Left renal pelvis (tissue), 4 donors: Measurements from ENCODE around the gene TM4SF4. TPM values are rescaled to one million over a fixed set of nuclear protein-coding genes. Genes with fewer than 3 reads are reported as not detected.

Source experiments
- DNase-seq, 4 donors: peaks; one replicate each; pipeline ENCODE4 v3.0.0-alpha.2; 2013; ENCODE audit warnings: low read depth in 4 of 4, low spot score in 3 of 4
- polyA plus RNA-seq, 4 donors: library from polyadenylated mRNA; unstranded; fragments of 120-200 nt; gene quantifications; one replicate each; pipeline ENCODE4 v1.2.1, GENCODE V29; 2013; ENCODE audit not compliant: insufficient read length in 4 of 4

TM4SF4 gene
- polyA plus RNA-seq, 4 donors = 0.76 to 2.8 (median 2.6) TPM

- DNase-seq = peak in 1 of 4 donors; percentile 65
Measured at GRCh38 chr3:149480326-149481017, 6.0 kb downstream of the TM4SF4 start.

DNA sequence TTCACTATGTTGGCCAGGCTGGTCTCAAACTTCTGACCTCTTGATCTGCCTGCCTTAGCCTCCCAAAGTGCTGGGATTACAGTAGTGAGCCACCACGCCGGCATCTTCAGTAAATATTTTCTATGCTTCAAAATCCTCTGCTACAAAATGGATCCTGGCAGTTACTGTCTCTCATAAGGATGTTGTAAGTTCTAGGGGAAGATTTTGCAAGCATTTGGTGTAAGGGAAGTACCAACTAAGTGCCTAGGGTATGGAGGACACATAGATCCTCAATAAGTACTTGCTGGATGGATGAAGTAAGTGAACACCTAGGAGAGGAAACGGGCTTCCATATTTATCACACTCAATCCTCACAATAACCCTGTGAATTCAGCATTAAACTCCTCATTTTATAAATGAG lies 6.6 kb downstream of the TM4SF4 start:
- DNase-seq = no peak

DNA sequence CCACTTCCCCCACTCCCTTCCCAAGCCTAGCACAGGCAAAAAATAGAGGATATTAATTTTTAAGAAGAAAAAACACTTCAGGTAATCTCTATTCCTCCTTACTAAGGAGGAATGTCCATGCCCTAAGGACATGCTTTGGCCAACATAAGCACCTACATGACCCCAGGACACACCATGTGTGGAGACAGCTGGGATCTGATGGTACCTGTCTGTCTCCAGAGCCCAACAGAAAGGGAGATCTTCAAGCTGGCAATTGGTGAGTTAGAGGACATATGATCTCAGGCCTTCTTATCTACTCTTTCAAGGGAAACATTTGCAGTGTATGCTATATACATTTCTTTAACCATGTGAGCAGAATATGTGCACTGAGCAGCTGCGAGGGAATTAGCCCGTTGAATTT lies 7.0 kb downstream of the TM4SF4 start:
- no peak for DNase-seq

GRCh38 chr3:149486726-149487125 lies 12.2 kb downstream of the TM4SF4 start:
- no peak for DNase-seq

DNA sequence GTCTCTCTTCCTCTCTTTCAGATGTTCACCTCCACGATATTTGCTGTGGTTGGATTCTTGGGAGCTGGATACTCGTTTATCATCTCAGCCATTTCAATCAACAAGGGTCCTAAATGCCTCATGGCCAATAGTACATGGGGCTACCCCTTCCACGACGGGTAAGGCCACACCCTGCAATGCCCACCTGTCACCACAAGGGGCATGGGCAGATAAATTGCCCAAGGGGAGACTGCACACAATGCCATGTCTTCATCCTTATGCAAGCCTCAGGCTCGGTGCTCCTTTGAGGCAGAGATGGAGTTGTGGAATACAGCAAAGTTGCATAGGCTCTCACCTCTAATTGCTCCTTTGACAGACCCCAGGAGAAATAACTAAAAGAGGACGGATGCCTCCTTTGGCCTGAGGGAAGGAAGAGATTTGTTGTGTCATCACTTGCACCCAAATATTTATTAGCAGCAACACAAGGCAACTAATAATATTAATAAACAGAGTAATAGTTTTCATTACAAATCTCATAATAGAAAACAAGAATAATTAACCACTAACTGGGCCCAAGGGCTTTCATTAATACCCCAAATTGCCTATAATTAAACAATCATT lies 13.2 kb downstream of the TM4SF4 start:
- DNase-seq = no peak

DNA sequence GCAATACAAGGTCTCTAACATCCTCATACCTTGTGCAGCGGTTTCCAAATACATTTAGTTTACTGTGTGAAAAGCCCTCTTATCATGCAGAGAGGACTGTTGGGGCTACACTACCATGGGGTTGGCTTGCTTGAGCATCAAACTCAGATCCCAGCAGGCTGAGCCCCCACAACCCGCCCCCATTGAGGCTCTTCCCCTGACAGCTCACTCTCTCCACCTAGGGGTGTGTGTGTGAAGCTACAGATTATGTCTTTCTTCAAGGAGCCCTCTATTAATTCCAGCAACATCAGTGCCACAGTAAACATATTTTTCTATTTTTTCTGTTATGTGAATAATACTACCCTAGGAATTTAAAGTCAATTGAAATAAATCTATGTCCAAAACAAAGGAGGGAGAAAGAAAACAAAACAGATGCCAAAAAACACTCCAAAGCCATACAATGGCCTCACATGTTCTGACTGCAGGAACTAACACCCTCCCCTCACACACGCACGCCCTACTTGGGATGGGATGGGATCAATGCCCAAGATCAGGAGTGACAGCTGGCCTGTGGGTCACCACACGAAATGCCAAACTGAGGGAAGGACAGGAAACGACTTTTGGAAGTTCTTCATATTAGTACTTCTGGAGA lies 14.7 kb downstream of the TM4SF4 start:
- DNase-seq = no peak

GRCh38 chr3:149490260-149490971 lies 15.9 kb downstream of the TM4SF4 start:
- DNase-seq = no peak

- no peak for DNase-seq
Measured at GRCh38 chr3:149493315-149494021, 19.0 kb downstream of the TM4SF4 start.

- peak in 2 of 4 donors; percentile 40 to 53 for DNase-seq
Measured at GRCh38 chr3:149494022-149494758, 19.7 kb downstream of the TM4SF4 start.

DNA sequence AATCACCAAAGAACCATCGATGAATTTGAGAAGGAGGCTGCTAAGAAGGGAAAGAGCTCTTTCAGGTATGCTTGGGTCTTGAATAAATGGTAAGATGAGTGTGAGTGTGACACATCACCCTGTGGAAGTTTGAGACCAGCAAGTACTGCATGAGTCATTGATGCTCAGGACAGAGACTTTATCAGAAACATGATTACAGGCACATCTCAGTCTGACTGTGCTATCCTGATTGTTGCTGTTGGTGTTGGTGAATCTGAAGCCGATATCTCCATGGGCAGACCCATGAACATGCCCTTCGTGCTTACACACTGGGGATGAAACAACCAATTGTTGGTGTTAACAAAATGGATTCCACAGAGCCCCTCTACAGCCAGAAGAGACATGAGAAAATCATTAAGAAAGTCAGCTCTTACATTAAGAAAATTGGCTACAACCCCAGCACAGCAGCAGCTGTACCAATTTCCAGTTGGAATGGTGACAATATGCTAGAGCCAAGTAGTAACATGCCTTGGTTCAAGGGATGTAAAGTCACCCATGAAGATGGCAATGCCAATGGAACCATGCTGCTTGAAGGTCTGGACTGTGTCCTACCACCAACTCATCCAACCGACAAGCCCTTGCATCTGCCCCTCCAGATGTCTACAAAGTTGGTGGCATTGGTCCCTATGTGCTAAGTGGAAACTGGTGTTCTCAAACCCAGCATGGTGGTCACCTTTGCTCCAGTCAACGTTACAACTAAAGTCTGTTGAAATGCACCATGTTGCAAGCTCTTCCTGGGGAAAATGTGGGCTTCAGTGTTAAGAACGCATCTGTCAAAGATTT lies 20.5 kb downstream of the TM4SF4 start:
- DNase-seq = no peak

GRCh38 chr3:149495581-149496125 lies 21.2 kb downstream of the TM4SF4 start:
- no peak for DNase-seq

DNA sequence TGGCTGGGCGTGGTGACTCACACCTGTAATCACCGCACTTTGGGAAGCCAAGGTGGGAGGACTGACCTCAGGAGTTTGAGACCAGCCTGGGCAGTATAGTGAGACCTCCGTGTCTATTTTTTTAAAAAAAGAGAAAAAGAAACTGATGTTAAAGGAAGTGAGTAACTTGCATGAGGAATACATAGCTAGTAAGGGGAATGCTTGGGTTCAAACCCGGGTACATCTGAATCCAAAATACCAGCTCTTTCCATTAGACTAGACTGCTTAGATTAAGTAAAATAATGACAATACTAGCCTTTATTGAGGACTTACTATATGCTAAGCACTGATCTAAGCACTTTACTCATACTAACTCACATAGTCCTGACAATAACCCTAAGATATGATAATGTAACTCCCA lies 22.4 kb downstream of the TM4SF4 start:
- no peak for DNase-seq

- no peak for DNase-seq
Measured at GRCh38 chr3:149497966-149498670, 23.6 kb downstream of the TM4SF4 start.

DNA sequence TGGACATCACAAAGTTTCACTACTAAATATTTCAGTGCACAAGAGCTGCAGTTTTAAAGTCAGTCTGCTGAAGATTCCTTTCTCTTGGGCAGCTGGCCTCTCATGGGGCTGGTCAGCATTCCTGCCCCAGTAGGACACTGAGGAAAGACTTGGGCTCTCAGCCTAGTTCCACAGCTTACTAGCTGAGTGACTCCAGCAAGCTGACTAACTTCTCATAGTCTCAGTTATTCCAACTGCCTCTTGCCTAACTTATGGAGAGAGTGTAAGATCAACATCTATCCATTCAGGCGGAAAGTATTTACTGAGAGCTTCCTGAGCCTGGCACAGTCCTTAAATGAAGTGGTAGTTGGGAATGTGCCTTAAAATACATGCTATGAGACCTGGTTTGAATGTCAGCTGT lies 27.0 kb downstream of the TM4SF4 start:
- DNase-seq = no peak

GRCh38 chr3:149502438-149502837 lies 27.9 kb downstream of the TM4SF4 start:
- no peak for DNase-seq

DNA sequence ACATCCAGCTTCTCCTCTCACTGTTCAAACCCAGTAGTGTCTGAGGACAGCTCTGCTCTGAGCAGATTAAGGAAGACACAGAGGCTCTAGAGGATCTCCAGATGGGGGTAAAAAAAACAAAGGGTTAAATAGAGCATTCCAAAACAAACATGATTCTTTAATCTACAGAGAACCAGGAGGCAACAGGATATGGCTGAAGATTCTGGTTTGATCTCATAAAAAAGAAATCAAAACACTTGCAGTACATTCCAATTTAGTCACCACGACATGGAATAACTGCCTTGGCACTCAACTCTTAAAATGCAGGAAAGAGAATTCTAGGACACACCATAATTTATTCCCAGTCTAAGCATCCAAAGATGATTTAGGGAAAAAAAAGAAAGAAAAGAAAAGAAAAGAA lies 32.0 kb downstream of the TM4SF4 start:
- DNase-seq = no peak

GRCh38 chr3:149506965-149507364 lies 32.5 kb downstream of the TM4SF4 start:
- no peak for DNase-seq
